Measurements from ENCODE around the gene SVIL.
"Not testable (repeated sequence)": the region's sequence is repeated elsewhere in the genome, so short reads cannot be mapped to it uniquely, and the experiment has no call there.

The SVIL gene

DNA sequence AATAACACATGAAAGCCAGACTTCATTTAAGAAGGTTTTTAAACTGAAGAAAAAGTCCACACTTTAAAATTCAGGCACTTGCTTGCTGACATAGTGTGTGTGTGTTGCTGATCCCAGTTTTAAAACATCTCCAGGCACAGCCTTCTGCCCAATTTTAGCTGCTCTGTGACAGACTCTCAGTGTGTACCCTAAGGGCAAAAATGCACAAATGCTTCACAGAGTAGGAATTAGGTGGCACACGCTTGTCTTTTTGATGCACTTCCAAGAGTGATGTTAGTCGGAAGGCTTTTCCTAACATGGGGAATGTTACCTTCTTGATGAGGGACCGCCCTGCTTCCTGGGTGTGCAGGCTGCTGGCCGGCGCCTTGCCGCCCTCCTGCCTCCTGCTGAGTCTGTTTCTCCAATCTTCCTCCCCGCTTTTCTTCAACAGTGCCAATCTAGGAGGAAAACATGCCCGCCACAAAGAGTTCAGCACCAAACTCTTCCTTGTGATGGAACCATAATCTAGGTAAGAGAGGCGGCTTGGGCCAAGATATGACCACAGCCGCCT, 122.3 kb downstream of the SVIL start:
- DNase-seq, result no peak

DNA sequence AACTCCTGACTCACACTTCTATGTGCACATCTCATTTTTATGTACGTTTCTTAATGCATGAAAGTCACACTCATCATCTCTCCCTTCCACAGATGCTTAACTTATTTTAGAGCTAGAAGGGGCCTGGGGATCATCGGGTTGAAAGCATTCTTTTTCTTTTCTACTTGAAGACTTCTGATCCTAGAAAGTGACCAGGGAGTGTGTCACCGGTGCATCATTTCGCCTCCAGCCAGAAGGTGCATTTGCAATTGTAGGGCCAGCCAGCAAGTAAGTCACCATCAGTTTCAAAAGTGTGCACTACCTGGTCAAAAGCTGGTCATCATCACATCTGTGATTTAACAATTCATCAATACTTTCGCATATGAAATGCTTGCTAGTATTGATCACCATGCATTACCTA, 123.0 kb downstream of the SVIL start:
- DNase-seq, result not testable (repeated sequence)

DNA sequence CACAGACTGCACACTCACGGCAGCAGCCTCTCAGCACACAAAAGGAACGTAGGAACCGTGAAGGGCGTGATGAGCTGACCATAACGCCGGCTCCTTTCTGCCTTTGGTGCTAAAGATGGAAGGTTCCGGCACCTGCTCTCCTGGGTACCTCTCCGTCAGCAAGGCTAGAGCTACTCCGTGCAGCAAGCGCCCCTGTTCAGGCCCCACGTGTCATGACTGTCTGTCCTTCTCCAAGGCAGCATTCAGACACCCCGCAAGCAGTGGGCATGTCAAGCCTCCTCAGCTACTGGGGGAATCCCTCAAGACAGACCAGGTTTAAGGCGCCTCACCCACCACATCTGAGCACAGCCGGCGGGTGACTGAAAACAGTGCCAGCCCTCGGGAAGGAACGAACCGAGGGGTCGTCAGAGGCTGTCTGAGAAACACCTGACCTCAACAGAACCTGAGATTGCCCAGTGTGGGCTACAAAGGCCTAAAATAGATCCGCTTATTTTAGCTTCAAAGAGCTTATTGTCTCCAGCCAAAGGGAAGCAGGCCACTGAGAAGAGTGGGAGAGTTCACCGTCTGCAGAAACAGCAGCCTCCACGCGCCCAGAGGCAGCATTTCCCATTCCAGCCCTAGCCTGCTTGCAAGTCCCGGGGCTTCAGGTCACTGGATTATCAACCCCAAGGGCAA, 124.2 kb downstream of the SVIL start:
- not testable (repeated sequence) for DNase-seq

DNA sequence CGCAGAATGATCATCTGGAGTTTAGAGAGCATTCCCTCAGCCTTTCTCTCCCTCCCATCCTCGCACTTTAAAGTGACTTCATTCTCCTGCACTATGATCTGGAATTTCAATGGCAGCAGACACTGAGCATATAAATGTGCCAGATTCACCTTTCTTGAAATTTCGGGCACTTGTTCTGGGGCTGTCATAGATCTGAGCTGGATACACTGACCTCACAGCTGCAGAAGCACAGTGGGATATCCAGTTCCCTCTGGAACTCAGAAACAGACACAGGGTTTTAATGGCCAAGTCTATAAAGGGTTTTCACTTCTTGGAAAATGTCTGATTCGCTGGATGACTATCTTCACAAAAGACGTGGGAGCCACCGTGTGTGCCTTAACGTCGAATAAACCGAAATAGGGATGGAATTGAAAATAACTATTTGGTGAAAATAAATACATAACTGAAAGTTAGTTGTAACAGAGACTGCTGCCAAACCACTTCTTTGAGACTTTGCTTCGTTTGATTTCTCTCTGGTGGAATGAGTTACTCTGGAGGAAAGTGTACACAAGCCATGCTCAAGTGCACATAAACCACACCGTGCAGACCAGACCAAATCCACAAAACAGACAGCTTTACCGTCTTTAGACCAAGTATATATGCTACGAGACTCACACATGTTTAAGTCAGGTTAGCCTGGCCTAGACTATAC, 126.1 kb downstream of the SVIL start:
- DNase-seq, result no peak

DNA sequence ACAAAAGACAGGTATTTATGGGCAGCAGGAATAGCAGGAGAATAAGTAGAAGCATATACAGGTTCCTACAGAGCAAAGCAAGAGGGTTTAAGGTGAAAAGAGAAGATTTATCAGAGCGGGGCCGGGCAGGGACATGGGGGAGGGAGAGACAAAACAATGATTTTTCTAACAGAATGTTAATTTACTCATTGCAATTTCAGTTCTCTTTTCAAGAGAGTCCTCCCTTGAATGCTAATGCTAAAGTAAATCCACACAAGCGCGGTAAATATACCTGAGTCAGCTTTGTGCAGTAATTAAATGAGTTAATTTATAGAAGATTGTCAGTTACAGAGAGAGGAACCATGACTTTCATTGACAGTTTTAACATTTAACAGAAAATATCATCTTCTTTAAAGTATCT, 127.0 kb downstream of the SVIL start:
- not testable (repeated sequence) for DNase-seq

DNA sequence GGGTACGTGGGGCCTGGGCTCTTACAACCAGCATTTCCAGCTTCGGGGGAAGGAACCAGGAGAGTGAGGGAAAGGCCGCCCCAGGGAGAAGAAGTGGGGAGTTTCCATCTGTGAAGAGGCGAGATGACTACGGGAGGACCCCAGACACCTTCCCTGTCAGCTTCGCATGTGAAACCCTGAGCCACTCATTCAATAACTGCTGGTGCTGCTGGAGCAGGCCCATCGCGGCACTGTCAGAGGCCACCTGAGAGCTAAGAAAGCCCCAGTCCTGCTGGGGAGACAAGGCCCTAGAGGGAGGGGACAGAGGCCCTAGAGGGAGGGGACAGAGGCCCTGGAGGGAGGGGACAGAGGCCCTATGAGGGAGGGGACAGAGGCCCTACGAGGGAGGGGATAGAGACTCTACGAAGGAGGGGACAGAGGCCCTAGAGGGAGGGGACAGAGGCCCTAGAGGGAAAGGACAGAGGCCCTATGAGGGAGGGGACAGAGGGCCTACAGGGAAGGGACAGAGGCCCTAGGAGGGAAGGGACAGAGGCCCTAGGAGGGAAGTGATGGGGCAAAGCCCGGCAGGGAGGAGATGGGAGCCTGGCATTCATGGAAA, 128.3 kb downstream of the SVIL start:
- not testable (repeated sequence) for DNase-seq

DNA sequence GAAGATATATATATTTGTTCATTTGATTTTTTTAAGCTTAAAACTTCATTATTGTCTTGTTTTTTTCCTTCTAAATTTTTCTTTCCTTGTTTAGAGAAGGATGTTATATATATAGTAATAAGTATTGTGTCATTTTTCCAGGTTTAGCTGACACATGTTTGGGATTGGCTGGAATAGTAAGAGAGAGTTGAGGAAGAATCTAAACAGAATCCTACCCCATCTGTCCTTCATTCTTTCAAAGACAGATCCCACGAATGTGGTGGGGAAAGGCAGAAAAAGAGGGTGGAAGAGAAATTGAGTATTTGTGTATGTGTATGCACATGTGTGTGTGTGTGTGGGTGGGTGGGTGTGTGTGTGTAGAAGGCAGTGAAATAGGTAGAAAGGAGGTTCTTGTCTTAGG, 132.4 kb downstream of the SVIL start:
- DNase-seq, result no peak

DNA sequence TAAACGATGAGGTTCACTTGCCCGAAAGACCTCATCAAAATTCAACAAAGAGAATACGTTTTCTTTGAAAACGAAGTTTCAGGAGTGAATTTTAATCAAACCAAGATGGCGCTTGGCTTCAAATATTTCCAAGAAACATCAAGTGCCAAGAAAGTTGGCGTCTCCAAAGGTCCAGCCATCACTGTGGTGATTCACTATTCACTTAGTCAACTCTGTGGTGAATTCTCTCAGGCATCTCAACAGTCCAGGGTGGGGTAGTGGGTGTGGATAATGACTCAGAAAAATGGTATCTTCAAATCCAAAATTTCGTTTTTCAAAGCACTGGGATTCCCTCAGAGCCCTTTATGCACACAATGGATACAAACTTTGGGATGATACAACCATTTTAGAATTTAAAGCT, 133.1 kb downstream of the SVIL start:
- DNase-seq, result no peak

DNA sequence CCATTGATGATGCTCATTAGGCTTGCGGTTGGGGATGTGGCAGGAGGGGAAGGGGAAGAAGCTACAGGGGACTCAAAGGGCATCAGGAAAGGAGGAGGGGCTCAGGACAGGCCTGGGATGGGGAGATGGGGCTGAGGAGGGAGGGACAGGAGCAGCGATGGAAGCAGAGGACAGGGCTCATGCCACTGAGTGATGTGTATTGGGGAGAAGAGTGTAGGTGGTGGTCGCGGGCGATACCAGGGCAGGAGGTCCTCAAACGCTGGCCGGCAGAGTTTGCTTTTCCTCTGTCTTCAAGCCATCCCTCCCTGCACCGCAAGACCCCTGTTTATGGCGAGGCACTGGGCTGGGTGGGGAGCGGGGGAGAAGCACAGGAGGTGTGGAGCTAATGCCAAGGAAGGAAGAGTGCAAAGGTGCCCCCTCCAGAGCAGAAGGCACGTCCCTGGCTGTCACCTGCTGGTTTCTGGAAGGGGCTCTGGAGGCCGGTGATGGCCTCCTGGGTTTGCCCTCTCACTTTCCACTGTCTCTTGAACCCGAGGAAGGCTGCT, 134.7 kb downstream of the SVIL start:
- DNase-seq, result no peak

DNA sequence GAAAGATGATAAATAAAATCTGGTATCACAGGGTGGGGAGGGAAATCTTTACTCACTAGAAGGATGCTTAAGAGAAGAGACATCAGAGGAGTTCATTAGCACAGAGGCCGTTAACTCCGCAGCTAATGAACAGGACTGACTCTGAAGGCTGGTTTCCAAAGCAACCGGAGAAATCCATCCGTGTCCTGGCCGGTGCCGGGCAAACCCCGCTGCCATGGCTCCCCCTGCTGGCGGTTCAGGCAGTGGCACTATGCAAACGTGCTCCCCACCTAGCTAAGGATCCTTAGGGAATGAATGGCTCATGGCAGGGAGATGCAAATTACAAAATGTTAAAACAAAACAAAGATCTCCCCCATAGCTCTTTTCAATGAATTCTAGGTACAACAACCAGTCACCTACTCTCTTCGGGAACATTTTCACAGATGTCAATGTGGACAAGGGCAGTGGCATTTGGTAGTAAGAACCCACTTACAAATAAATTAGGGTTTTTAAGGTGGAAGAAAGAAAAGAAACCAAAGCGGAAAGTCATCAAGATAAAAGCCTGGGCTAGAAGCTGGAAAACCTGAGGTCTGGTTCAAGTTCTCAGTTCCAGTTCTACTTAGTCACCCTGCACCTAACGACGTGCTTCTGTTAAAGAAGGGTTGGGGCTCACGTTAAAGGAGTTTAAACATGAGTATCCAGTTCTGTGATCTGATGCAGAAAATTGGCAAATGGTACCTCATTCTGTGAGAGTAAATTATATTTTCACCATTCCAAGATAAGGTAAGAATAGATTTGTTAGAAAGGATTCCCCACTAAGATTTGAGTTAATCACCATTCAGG, 138.2 kb downstream of the SVIL start:
- DNase-seq, result peak; percentile 62

DNA sequence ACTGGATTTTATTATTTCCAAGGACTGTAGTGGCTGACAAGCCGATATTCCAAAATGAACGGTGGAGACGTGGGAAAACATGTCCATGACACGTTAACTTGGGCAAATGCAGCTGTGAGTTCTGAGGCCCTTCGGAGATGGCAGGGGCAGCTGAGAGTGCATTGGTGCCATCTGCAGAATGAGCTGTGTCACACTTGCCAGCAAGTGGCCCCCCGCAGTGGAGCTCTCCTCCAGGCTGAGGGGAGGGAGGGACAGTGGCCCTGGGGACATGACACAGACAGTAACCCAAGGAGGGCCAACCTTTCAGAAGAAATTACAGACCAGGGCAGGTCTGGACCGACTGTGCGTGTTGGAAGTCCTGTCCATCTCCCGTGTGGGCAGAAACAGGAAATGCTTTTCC, 139.4 kb downstream of the SVIL start:
- DNase-seq, result no peak

DNA sequence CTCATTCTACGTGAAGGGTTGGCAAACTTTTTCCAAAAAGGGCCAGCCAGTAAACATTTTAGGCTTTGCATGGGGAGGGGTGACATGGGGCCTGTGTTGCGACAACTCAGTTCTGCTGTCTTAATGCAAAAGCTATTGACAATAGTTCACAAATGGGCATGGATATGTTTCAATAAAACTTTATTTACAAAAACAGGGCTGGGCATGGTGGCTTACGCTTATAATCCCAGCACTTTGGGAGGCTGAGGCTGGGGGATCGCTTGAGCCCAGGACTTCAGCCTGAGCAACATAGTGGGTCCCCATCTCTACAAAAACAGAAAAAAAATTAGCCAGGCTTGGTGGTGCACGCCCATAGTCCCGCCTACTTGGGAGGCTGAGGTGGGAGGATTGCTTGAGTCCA, 141.1 kb downstream of the SVIL start:
- no peak for DNase-seq

DNA sequence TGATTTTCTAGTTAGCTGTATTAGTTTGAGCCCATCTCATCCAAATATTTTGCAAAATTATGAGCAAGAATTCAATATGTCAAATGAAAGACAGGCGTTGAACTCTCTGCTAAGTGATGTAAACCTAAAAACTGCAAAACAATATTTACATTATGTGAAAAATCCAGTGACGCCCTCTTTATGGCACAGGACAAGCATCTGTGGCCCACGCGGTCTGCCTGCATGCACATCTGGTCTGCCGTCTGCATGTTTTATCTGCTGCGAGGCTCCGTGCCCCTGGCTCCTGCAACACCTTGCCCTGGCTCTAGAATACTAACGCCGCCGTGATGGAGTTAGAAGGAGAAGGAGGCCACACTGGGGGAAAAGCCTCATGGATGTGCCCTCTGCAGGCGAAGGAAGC, 142.0 kb downstream of the SVIL start:
- DNase-seq, result no peak

DNA sequence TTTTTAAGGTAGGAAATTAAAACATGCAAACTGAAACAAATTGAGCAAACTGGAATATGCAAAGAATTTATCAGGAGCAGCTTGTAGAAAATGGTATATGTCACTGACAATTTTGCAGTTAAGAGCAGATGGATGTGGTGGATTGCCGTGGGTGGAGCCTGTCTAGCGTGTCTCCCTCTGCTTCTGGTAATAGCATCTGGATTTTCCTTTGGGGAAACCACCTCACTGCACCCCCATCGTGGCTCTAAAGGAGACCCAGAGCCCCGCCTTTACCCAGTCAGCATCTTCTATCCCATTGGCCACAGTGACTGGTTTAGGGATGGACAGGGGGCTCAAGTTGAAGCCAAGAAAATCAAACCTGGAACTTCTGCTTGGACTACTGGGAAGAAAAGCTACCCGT, 142.9 kb downstream of the SVIL start:
- no peak for DNase-seq

DNA sequence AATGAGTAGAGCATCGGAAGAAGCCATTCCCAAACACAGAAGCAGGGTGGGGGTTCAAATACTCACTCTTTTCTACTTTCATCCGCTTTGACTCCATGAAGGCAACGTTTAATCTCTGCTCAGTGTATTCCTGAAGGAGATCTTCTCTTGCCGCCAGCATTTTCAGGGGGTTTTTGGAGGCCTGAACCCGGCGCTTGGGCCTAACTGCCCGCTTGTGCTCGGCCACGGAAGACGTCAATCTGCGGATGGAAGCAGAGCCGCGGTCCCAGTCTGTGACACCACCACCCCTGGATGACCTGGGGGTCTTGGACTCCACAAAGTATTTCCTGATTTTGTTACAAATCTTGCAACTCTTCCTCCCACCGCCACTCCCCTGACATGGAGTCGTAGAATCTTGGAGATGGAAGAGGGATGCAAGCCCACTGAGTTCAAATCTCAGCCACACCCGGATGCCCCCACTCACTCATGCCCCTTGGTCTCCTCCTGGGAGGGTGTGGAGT, 143.9 kb downstream of the SVIL start:
- not testable (repeated sequence) for DNase-seq

DNA sequence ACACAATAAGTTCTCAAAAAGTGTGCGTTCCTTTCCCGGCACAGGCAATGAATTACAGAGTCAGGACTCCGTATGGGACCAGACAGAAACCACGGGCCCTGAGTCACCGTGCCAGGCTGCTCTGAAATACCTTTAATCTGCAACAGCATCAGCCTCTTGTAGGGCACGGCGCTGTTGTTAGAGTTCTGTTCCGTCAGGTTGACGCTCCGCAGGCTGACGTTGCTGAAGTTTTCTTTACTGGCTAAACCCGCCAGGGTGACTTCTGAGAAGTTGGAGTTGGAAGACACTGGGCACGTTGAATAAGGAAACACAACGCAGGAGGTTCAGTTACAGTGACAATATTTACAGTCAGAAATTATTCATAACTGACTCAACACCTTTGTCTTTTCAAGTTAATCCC, 146.3 kb downstream of the SVIL start:
- not testable (repeated sequence) for DNase-seq

DNA sequence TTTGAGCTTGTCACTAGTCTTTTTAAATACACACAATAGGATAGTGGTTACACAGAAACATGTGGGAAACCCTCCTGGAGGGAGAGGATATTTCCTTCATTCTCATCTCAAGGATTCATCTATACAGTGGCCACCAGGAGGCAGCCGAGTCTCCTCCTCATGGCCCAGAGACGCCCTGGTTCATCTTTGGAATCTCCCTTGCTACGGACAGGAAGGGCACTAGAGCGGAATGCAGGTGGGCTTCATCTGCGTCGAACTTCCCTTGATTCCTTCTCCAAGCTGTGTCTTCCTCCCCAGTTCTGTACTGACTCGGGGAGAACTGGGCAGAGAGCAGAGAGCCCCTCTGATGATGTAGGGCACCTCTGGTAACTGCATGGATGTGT, 146.9 kb downstream of the SVIL start:
- not testable (repeated sequence) for DNase-seq

DNA sequence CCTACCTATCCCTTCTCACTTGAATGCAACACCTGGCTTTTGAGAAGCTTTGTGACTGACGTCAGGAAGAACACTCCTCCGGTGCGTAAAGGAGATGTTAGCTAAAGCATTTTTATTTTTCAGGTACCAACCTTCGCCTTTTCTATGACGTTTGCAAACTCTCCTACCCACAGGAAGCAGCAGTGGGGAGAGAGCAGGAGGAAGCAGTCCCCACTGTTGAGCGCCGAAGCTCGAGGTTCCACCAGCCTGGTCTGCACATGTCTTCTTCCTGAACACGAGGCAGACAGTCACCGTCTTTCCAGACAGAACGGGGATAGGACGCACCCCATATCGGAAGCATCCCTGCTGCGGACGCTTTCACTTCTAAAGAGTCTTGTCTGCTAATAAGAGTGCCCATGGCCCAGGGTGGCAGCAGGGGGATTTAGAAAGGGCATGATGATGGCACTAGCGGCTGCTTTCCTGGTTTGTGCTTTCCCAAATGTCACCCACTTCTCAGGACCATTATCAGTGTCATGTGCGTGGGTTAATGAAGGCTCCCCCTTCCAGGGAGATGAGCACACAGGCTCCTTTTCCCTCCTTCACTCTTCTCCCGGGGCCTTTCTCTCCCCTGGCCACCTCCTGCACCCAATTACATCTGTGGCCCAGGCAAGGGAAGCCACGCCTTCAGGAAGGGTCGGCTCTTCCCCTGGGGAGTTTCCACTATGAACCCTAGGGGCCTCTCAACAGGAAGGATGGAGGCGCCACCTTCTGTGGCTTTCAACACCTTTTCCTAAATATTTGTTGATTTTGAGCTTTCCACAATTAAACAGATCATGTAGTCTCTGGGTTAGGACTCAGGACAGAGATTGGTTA, 147.5 kb downstream of the SVIL start:
- DNase-seq, result not testable (repeated sequence)

DNA sequence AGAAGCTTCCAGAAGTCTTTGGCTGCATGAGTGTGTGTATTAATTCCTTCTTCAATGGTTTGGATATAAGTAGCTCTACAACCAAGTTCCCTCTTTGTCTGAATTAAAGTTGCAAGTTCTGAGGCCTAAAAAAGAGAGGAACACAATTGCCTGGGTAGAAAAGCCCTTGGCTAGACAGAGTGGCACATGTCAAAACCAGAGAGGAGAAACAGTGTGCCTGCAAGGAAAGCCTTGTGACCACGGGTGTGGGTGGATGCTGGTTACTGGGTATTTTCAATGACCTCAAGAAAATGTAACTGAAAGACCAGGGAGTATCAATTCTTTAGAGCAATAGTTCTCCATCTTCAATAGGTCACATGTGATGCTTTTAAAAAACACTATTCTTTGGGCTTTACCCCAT, 148.3 kb downstream of the SVIL start:
- DNase-seq, result peak; percentile 44

DNA sequence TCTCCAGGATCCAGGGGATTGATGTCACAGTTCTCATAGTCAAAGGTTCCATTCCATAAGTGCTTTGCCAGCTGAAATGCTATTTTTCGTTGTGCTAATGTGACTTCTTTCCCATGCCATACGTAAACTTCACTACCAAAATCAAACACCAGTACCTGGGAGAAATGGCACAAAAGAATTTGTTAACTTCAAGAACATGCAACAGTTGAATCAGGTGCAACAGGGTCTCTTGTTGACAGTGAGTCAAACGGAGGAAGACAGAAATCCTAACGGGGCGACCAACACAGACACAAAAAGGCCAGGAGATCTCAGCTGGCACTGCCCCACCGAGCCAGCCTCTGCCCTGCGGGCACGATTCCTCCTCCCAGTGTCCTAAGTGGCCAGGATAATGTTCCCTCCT, 150.1 kb downstream of the SVIL start:
- not testable (repeated sequence) for DNase-seq

DNA sequence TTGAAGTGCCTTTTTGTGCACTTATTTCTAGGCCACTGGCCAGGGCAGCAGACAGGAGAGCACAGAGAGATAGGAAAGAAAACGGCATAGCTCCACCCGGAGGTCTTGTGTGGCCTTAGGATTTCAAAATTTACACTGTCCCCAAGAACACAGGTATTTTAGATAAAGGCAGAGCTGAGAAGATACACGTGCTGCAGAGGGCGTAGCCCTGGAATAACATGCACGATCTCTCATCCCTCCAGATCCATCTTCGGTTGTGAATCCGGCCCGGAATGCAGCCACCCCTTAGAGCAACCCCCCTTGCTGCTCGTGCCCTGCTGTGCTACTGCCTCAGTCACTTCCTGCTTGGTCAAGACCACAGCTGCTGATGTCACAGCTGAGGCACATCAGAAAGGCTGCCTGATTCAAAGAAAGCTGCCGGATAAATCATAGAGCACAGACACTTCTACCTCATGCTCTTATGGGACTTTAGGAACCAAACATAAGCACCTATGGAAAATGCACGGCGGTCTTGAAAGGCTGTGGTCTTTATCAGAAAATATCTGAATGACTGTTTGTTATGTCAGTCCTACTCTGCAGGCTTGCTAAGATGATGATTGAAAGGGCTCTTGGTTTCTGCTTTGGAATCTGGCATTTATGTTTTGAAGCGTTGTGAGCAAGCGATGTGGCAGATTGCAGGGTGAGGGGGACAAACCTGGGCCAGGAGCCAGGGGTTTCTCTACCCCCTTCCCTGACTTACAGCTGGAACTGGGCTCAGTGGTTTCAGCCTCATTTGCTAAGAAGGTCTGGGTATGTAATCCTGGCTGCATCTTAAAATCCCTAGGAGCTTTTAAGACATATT, 152.0 kb downstream of the SVIL start:
- no peak for DNase-seq

Measured in suppressor macrophage treated with lipopolysaccharide for 4 hours (primary cell).